PC-9 (cell line): ENCODE data around the gene FOXL1.

Source experiments
- CTCF ChIP-seq: fragments of 200-600 bp; sonication (generic); conservative IDR thresholded peaks from 2 replicates; pipeline ENCODE4 v1.6.1; 2017; ENCODE audit warnings: mixed run types, antibody characterized with exemption, mild to moderate bottlenecking, moderate library complexity
- EZH2 ChIP-seq: fragments of 200-600 bp; sonication (generic); IDR thresholded peaks from 2 replicates; pipeline ENCODE4 v1.8.0; 2017; ENCODE audit warnings: antibody characterized with exemption, low read depth

- TF ChIP-seq EZH2 (no peak), CTCF (no peak)
These were observed 2.4 kb upstream of the FOXL1 start for GRCh38 chr16:86575754-86576557.
